HCT116 (cell line): Measurements from ENCODE around the gene SLC5A2. TPM values are rescaled to one million over a fixed set of nuclear protein-coding genes. Genes with fewer than 3 reads are reported as not detected.
A peak's percentile ranks its signal among the peaks of the same experiment; 100 is the strongest.

Source experiments
- ATAC-seq: fragments of 200-7000 bp; cut with Tn5 transposase; 2 replicates; pipeline ENCODE4 v1.9.1; 2020; ENCODE audit warnings: mild to moderate bottlenecking, moderate library complexity
- BruUV-seq: library from RNA; stranded (reverse); fragments of 400-500 nt; replicated peaks from 2 replicates; lab custom pipeline; 2021; lab: Mats Ljungman, UMichigan
- CTCF ChIA-PET: fragments of 300-600 bp; sonication (Branson Sonifier 250); formaldehyde crosslinking; loops from one replicate; lab custom pipeline; 2021; ENCODE audit warnings: antibody characterized with exemption; lab: Charles Lee
- POLR2A ChIA-PET: fragments of 300-600, 350-600 bp; sonication (Branson Sonifier 250); formaldehyde crosslinking; loops from one replicate; lab custom pipeline; 2021; ENCODE audit warnings: antibody characterized with exemption; lab: Charles Lee
- RAD21 ChIA-PET, 2 experiments: fragments of 300-600 bp; sonication (Branson Sonifier 250); formaldehyde crosslinking; loops; one replicate each; lab custom pipeline; 2023; ENCODE audit warnings: low total read pairs in 2 of 2; ENCODE audit not compliant: uncharacterized antibody in 2 of 2, unreplicated experiment in 2 of 2, low non-redundant PET in 1 of 2; lab: Charles Lee
- DNase-seq: peaks from one replicate; pipeline ENCODE4 v3.0.0-alpha.2; 2010; ENCODE audit warnings: low read depth, low spot score
- H2AFZ ChIP-seq: fragments of 200-600 bp; shearing (Covaris generic), sonication (generic); 2 replicates; pipeline ENCODE4 v1.6.1; 2017; ENCODE audit warnings: low read depth, mixed run types, mixed read lengths, antibody characterized with exemption, low read length; ENCODE audit not compliant: poor library complexity, severe bottlenecking
- H3K27ac ChIP-seq: 2 replicates; pipeline ENCODE4 v1.5.1; 2012; ENCODE audit warnings: low read depth, low read length
- H3K27me3 ChIP-seq: fragments of 200-600 bp; sonication (generic); 2 replicates; pipeline ENCODE4 v1.6.1; 2016; ENCODE audit warnings: mixed run types, low read length, mixed read lengths; ENCODE audit not compliant: insufficient read depth
- H3K36me3 ChIP-seq, 2 experiments: fragments of 200-500 bp in 1 of 2; fragments of 200-600 bp in 1 of 2; sonication (Bioruptor generic) in 1 of 2; sonication (generic) in 1 of 2; 2 replicates each; pipeline versions ENCODE4 v1.5.1 to v1.6.1; 2014 to 2016; ENCODE audit warnings: low read length in 2 of 2, inconsistent platforms in 1 of 2, mixed read lengths in 1 of 2, mixed run types in 1 of 2; ENCODE audit not compliant: insufficient read depth in 2 of 2, control insufficient read depth in 1 of 2
- H3K4me1 ChIP-seq, 2 experiments: fragments of 200-600 bp in 1 of 2; sonication (generic) in 1 of 2; 2 replicates each; pipeline versions ENCODE4 v1.5.1 to v1.6.1; 2012 to 2017; ENCODE audit warnings: low read length in 2 of 2, inconsistent platforms in 1 of 2, mild to moderate bottlenecking in 1 of 2, mixed read lengths in 1 of 2, mixed run types in 1 of 2, moderate library complexity in 1 of 2; ENCODE audit not compliant: insufficient read depth in 2 of 2, control insufficient read depth in 1 of 2
- H3K4me2 ChIP-seq: fragments of 200-600 bp; sonication (generic); 2 replicates; pipeline ENCODE4 v1.6.1; 2017; ENCODE audit warnings: mixed run types, low read length, mixed read lengths
- H3K4me3 ChIP-seq, 2 experiments: fragments of 200-600 bp in 1 of 2; sonication (generic) in 1 of 2; replicated peaks in 1 of 2; 2 replicates each; pipeline ENCODE4 v1.5.1; 2011 to 2016; ENCODE audit warnings: low read length in 2 of 2, control low read depth in 1 of 2, low read depth in 1 of 2, mild to moderate bottlenecking in 1 of 2, mixed read lengths in 1 of 2, mixed run types in 1 of 2
- H3K79me2 ChIP-seq: fragments of 200-600 bp; sonication (generic); 2 replicates; pipeline ENCODE4 v1.6.1; 2017; ENCODE audit warnings: mild to moderate bottlenecking, mixed run types, low read length, moderate library complexity, mixed read lengths; ENCODE audit not compliant: insufficient read depth
- H3K9ac ChIP-seq: fragments of 200-600 bp; sonication (generic); 2 replicates; pipeline ENCODE4 v1.6.1; 2016; ENCODE audit warnings: low read length, mixed read lengths
- H3K9me2 ChIP-seq: fragments of 200-600 bp; sonication (generic), shearing (Covaris generic); 2 replicates; pipeline ENCODE4 v1.6.1; 2017; ENCODE audit warnings: mixed run types, mild to moderate bottlenecking, moderate library complexity; ENCODE audit not compliant: insufficient read depth
- H3K9me3 ChIP-seq, 2 experiments: fragments of 200-500 bp in 1 of 2; fragments of 200-600 bp in 1 of 2; sonication (Bioruptor generic) in 1 of 2; sonication (generic) in 1 of 2; 2 replicates each; pipeline ENCODE4 v1.6.1; 2014 to 2017; ENCODE audit warnings: low read length in 2 of 2, mixed read lengths in 2 of 2, inconsistent platforms in 1 of 2, low read depth in 1 of 2, mild to moderate bottlenecking in 1 of 2, mixed run types in 1 of 2, moderate library complexity in 1 of 2; ENCODE audit not compliant: control insufficient read depth in 1 of 2, insufficient read depth in 1 of 2
- H4K20me1 ChIP-seq: fragments of 200-600 bp; sonication (generic), shearing (Covaris generic); 2 replicates; pipeline ENCODE4 v1.6.1; 2017; ENCODE audit warnings: mixed run types, mild to moderate bottlenecking, moderate library complexity; ENCODE audit not compliant: insufficient read depth
- CBX3 ChIP-seq: IDR thresholded peaks from 2 replicates; pipeline ENCODE4 v1.6.1; 2012; ENCODE audit warnings: low read depth
- CEBPB ChIP-seq: IDR thresholded peaks from 2 replicates; pipeline ENCODE4 v1.6.1; 2012; ENCODE audit warnings: low read depth
- EZH2phosphoT487 ChIP-seq: fragments of 200-600 bp; IDR thresholded peaks from 2 replicates; pipeline ENCODE4 v1.6.1; 2018; ENCODE audit warnings: antibody characterized with exemption, borderline replicate concordance
- FOSL1 ChIP-seq: IDR thresholded peaks from 2 replicates; pipeline ENCODE4 v1.6.1; 2012; ENCODE audit warnings: low read depth
- JUND ChIP-seq: IDR thresholded peaks from 2 replicates; pipeline ENCODE4 v1.6.1; 2012
- SP1 ChIP-seq: IDR thresholded peaks from 2 replicates; pipeline ENCODE4 v1.6.1; 2012; ENCODE audit warnings: low read depth
- SRF ChIP-seq: IDR thresholded peaks from 2 replicates; pipeline ENCODE4 v1.6.1; 2012; ENCODE audit warnings: low read depth
- TCF7L2 ChIP-seq: IDR thresholded peaks from 2 replicates; pipeline ENCODE4 v1.7.0; 2011; ENCODE audit warnings: borderline replicate concordance, inconsistent platforms; ENCODE audit not compliant: insufficient read depth, insufficient read length; ENCODE audit errors: extremely low read depth
- intact Hi-C: fragments of 100-400 bp; cut with micrococcal nuclease; formaldehyde crosslinking; loops from 2 replicates; pipeline ENCODE4 v1.10.0; 2022
- total RNA-seq: library from RNA; stranded (reverse); gene quantifications from one replicate; pipeline ENCODE4 v1.2.1, GENCODE V29; 2021; ENCODE audit not compliant: unreplicated experiment
- TF ChIP-seq, protein P1 (sequence below): IDR thresholded peaks from 2 replicates; pipeline ENCODE4 v1.6.1; 2012; ENCODE audit warnings: low read depth

Gene SLC5A2
- total RNA-seq, 1 experiment from 2014 or later, result 0.10 TPM

DNA sequence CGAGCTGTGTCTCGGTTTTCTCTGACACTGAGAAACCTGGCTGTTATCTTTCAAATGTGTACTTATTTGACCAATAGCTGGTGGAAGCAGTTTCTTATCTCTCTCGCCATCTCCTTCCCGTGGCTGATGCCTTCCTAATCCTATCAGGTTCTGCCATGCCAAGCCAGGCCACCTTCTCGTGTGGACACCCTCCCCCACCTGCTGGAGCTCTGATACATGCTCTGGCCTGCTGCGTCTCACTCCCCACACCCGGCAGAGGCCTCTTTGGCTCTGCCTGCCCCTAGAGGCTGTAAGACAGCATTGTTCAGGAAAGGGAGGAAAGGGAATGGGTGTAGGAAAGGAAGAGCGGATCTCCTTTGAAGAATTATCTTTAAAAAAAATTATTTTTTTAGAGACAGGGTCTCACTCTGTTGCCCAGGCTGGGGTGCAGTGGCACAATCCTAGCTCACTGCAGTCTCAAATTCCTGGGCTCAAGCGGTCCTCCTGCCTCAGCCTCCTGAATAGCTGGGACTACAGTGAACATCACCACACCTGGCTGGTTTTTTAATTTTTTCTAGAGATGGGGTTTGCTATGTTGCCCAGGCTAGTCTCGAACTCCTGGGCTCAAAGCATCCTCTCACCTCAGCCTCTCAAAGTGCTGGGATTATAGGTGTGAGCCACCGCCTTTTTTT, 31.1 kb upstream of the SLC5A2 start (continued):
- TF ChIP-seq, protein P1, sequence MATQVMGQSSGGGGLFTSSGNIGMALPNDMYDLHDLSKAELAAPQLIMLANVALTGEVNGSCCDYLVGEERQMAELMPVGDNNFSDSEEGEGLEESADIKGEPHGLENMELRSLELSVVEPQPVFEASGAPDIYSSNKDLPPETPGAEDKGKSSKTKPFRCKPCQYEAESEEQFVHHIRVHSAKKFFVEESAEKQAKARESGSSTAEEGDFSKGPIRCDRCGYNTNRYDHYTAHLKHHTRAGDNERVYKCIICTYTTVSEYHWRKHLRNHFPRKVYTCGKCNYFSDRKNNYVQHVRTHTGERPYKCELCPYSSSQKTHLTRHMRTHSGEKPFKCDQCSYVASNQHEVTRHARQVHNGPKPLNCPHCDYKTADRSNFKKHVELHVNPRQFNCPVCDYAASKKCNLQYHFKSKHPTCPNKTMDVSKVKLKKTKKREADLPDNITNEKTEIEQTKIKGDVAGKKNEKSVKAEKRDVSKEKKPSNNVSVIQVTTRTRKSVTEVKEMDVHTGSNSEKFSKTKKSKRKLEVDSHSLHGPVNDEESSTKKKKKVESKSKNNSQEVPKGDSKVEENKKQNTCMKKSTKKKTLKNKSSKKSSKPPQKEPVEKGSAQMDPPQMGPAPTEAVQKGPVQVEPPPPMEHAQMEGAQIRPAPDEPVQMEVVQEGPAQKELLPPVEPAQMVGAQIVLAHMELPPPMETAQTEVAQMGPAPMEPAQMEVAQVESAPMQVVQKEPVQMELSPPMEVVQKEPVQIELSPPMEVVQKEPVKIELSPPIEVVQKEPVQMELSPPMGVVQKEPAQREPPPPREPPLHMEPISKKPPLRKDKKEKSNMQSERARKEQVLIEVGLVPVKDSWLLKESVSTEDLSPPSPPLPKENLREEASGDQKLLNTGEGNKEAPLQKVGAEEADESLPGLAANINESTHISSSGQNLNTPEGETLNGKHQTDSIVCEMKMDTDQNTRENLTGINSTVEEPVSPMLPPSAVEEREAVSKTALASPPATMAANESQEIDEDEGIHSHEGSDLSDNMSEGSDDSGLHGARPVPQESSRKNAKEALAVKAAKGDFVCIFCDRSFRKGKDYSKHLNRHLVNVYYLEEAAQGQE, result no peak
- TF ChIP-seq CEBPB, result no peak
- TF ChIP-seq EZH2phosphoT487, result no peak
- TF ChIP-seq SRF, result no peak
- TF ChIP-seq, all 23 proteins: peak for 5

DNA sequence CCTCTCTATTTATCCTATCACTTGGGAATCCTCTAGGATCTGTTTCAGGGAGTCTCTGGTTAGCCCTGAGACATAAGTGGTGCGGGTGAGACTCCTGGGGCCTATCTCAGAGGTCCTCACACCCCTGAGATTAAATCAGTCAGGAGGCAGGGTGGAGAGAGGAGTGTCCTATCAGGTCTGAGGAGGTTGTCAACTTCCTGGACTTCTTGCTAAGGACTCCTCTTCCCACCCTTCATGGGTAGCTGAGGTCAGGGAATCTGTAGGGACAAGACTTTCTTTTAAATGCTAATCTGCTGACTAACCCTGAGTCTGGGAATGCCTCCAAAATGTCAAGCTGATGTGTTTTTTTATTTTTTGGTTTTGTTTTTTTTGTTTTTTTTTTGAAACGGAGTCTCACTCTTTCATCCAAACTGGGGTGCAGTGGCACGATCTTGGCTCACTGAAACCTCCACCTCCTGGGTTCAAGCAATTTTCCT, 30.3 kb upstream of the SLC5A2 start:
- DNase-seq, result no peak
- intact Hi-C loops, result loop anchor here (10.0 kb wide), 2 partner anchors 238 to 378 kb away; partner anchors contain the start of genes PYDC1, TRIM72, ZNF646 and ZNF668
- no TSS peak for BruUV-seq
- Histone ChIP-seq H3K27me3 (no peaks in the 10 kb centered on the region), H3K4me1 (peaks cover 29 to 45% of the 10 kb centered on the region in 2 experiments), H3K27ac (peak overlapping the region; percentile 30; the same call in 1 of the 2 replicates), H3K9me3 (no peaks in the 10 kb centered on the region), H3K9me2 (no peaks in the 10 kb centered on the region), H3K4me2 (peak overlapping the region; percentile 50), H3K4me3 (no peak overlapping the region), H3K79me2 (peaks cover 23% of the 10 kb centered on the region; the same call in 1 of the 2 replicates), H3K9ac (peak overlapping the region; percentile 25), H2AFZ (no peak overlapping the region), H3K36me3 (no peaks in the 10 kb centered on the region), H4K20me1 (no peaks in the 10 kb centered on the region)
- peak; percentile 25; the same call in 1 of the 2 replicates for TF ChIP-seq JUND
- no peak for TF ChIP-seq FOSL1
- no peak for TF ChIP-seq TCF7L2
- TF ChIP-seq CBX3, result no peak
- TF ChIP-seq SP1, result peak; percentile 10; the same call in 1 of the 2 replicates
- POLR2A ChIA-PET, result interaction anchor here (0.5 to 1.7 kb wide), 3 partner anchors 7 to 26 kb away, joined by 3 to 8 read pairs (median 5); partner anchors contain the start of gene ZNF843
- RAD21 ChIA-PET, result no interaction called here
- peak; percentile 7; the same call in 1 of the 2 replicates for ATAC-seq
- CTCF ChIA-PET, result interaction anchor here (0.6 to 6.0 kb wide), 6 partner anchors 8 to 1746 kb away, joined by 3 to 36 read pairs (median 3); partner anchors contain the start of genes ARMC5, HSD3B7 and ZNF843
